Activated CD4-positive, CD25-positive, alpha-beta regulatory T cell (primary cell): ENCODE data around the gene BAZ2A.

Source experiments
- DNase-seq, 4 experiments: peaks; one replicate each; lab custom pipeline; 2025; lab: John Stamatoyannopoulos, UW

Gene BAZ2A

DNA sequence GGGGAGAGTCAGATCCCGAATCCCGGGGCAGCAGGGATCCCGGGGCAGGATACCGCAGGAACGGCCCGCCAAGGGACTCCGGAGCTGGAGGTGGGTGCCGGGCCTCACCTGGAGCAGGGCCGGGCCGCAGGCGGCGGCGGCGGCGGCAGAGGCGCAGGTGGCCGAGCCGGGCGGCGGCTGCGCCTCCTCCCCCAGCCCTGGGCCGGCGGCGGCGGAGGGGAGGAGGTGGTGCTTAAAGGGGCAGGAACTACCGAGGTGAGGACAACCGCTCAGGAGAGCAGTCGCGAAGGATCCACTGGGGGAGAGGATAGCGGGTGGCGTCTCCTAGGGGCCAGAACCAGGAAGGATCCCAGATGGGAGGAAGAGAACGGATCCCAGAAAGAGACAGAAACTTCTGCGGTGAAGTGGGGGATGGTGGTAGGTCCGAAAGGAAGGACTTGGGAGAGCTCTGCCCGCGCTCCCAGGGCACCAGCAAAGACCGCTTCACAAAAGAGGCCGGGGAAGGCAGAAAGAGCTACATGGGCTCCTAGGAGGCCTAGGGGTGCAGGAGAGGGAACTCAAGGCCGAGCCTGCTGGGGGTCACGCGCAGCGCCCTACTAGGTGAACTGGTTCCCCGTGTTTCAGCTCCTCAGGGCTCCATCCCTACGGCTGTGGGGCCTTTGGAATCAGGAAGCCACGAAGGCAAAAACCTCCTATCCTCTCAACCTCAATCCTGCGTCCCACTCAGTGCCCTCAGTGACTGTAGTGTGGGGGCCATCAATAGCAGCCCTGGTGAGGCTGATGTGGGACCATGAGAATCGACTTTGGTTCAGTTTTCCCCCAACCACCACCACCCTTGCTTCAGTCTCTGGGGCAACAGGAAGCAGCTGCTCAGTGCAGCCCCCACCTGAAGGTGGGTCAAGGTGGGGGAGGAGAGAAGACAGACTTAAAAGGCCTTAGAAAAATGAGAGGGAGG, 5.0 kb upstream of the BAZ2A start:
- DNase-seq = peak; percentile 20 to 53 (median 42)

DNA sequence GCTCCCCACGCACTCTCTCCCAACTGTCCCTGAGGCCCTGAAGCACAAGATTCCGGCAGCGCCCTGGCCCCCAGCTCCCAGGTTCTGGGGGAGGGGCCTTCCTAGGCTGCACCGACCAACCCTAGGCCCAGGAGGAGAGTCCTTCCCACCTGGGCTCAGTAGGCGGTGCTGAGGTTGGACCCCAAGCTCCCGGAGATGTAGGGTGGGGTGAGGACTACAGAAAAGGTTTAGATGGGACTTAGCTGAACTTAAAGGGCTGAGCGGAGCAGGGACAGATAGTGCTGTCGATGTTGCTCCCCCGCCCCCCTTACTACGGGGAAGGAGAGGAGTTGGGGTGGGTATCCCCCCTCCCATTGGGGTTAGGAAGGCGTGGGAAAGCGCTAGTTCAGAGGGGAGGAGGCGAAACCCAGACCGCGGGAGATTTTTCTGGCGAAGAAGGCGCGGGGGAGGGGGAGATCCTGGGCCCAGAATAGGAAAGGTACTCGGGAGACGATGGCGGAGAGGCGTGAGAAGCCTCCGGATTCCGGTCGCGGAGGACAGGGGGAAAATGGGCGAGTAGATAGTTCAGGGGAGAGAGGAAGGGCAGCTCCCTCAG, 4.2 kb upstream of the BAZ2A start:
- no peak for DNase-seq

DNA sequence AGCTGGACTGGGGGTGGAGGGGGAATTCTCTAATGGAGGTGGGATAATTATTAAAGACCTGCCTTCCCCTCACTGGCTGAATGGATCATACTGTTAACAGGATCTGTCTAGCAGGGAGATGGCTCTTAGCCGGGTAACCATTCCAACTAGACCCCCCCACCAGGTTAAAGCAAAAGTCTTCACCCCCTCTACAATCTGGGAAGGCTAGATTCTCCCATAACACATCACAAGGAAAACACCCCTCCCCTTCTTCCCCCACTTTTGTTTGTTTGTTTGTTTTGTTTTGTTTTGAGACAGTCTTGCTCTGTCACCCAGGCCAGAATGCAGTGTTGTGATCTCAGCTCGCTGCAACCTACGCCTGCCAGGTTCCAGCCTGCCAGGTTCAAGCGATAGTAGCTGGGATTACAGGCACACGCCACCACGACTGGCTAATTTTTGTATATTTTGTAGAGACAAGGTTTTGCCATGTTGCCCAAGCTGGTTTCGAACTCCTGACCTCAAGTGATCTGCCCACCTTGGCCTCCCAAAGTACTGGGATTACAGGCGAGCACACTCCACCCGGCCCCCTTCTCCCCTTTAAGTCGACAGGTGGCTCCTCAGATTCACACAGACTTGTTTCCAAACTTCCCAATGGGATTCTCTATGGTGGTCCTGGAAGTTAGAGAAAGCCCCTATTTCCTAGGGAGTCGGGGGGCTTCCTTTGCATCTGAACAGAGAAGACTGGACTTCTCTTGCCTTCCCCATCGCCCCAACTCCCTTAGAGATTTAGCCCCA, 3.5 kb upstream of the BAZ2A start:
- DNase-seq = no peak

DNA sequence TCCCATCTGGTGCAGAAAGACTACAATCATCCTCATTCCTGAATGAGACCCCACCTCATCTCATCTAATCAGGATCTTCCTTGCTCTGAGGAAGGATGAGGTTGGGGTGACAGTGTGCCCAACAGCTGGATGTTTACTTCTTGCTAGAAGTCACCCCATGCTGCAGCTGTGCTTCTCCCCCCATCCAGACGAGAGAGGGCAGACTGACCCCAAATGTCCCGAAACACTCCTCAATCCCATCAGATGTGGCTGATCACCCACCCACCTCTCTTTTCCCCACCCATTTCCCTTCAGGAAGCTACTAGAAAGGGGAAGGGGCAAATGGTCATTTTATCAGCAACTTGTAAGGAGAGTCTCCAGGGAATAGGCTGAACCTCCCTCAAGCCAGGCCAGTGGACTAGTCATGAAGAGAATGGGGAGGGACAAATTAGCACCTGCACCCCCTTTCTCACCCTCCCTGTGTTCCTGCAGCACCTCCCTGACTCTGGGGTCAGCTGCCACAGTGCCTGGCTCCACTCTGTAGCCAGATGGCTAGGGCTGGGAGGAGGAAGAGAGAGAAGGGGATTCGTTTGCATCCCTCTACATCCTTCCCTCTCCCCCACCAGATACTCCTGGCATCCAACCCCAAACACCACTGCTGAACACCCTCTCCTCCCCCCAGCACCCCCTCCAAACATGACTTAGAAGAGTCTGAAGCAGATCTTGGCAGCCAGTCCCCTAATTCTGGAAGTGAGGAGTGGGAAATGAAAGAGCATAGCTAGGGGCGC, 2.8 kb upstream of the BAZ2A start:
- DNase-seq = no peak

DNA sequence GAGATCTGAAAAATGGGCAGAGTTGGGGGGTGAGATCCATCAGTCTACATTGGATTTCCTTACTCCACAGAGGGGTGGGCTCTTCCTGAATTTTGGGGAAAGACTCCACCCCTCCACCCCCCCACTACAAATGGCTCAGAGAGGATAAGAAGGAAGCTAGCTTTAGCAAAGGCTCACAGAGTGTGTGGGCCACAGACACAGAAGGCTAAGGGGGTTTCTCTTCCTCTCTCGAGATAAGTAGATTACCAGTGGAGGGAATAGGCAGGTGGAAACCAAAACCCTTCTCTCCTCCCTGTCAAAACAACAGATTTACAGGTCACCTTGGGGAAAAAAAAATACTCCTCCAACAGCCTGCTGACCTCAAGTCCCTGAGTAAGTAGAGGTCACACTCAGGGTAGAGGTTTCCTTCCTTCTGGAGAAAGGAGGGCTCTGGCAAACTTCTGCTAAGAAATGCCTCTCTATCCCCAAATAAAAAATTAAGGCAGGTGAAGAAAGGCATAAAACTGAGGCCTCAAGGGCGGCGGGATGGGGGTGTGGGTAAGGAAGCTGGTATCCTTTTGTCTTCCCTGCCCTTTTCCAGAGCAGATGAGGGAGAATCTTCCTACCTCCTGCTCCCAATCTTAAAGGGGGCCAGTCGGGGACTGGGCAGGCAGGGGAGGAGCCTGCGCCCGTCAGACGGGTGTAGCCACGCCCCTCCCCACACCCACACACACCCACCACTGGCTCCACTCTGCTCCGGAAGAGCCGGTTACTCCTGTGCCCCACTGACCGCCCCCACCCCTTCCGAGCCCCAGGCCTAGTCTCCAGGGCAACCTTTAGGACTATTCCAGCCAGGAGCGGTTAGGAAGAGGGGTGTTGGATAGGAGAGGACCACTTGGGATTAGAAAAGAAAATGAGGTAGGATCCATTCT, 1.9 kb upstream of the BAZ2A start:
- DNase-seq = peak; percentile 9 to 26 (median 22)

DNA sequence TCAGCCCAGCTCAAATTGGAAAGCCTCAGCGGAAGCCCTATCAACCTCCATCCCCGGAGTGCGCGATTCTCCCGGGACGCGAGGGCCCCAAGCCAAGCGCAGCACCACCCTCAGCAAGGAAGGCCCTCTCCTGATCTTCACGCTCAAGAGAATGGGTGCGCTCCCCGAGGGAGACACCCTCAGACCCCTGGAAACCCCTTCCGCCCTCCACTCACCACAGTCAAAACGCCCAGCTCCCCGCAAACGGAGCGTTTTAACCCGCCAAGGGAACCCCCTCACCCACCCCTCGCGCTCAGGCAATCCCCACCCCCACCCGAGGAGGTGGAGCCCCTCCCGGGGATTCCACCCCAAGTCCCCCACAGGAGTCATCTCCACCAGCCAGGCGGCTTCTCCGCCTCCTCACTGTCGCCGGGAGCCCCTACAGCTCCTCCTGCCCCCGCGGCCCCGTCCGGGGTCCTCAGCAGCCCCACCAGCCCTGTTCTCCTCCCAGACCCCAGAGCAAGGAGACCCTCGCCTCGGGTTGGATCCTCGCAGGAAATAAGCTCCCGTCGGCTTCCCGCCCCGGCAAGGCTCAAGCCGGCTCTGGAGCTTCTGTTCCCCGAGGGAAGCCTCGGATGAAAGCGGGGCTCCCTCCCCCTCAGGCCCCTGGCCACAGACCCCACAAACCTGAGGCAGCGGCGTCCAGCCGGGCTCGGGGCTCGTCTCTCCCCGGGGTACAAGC, 507 bp downstream of the BAZ2A start:
- peak in 3 of 4 experiments; percentile 12 to 25 (median 18) for DNase-seq

DNA sequence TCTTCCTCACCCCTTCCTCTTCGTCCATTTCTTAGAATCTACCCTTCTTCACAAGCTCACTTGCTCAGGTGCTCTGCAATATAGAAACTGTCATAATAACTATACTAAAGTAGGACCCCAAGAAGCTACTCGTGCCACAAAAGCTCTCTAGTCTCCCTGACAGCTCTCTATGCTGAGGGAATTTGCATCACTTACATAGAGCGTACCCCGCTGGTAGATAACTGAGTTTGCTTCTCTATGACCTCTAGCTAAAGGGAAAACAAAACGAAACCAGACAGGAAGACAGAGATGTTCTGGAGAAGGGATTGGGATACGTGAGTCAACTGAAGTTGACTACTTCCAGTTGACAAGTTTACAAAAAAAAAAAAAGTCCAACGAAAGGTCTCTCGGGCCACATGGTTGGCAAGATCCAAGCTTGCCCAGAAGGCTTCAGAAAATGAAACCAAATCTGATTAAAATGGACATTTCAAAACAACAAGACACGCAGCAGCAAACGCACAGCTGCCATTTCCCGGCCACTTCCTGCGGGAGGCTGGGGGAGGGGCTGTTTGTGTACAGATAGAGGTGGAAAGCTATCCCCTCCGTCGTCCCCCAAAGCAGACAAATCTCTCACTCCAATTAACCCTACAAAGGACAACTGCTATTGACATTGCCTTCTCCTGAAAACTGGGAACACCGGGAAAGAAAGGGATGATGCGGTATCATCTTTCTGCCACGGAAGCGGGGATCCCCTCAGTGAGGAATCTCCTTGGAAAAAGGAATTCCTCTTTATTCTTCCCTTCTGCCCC, 1.3 kb downstream of the BAZ2A start:
- peak in 3 of 4 experiments; percentile 11 to 53 (median 49) for DNase-seq

DNA sequence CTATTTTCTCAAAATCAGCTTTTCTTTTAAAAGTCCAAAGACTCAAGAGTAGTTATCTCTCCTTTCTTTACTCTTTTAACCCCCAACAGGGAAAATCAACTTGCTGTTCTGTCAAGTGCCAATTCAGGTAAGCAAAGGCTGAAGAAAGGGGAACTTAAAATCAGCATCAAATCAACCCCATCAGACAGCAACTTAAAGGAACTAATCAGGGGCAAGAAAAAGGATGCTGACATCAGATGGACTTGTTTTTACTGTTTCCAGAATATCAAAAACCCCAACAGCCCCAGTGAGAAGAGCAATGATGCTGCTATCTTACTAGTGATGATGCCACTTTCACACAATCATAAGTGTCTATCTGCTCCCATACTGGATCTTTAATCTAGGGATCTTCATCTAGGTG, 3.4 kb downstream of the BAZ2A start:
- no peak for DNase-seq

DNA sequence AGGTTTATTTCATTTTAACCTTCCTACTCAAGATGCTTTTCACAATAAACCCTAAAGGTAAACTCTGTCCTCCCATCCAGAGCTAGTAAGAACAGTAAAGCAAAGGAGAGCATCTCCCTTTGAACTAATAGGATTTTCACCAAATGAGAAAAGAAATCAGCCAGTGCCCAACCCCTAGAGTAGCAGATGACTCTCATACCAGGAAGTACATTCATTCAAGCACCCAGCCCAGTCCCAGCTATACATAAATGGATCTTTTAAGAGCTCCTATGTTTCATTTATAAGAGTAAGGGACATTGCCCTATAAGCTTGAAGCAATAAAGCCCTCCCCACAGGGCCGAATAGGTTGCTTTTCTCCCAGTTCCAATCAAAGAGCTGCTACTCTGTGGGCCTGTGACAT, 7.6 kb downstream of the BAZ2A start:
- no peak for DNase-seq

DNA sequence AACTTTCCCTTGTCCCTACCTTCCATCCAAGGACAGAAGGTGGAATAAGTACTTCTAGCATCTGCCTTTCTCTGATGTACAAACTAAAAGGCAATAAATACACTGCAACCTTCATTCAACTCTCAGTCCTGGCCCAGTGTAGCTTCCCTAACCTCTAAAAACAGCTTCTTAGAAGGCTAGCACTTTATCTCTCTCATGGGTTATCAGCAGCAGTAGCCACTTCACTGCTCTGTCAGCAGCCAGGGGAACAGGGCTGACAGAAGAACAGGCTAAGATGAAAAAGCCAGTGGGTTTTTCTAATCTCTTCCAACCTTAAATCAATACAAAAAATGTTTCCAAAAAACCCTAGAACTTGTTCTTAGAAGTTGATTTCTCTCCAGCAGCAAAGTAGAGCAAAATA, 13.2 kb downstream of the BAZ2A start:
- DNase-seq = no peak

DNA sequence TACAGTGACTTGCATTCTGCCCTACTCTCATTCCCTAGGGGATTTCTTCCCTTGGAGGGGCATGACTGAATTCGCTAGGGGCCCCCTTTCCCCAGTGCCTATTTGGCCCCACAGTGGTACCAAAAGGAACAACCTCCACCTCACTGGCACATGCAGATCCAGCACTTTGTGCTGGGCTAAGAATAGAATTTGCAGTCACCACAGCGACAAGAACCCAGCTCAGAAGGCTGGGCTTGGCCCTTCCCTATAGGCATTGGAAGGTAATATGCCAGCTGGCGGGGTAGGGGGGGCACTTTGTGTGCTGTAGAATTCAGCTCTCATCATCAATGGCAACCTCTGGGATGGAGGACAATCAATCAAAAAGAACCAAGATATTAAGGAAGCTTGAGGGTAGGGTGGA, 13.9 kb downstream of the BAZ2A start:
- DNase-seq = no peak

DNA sequence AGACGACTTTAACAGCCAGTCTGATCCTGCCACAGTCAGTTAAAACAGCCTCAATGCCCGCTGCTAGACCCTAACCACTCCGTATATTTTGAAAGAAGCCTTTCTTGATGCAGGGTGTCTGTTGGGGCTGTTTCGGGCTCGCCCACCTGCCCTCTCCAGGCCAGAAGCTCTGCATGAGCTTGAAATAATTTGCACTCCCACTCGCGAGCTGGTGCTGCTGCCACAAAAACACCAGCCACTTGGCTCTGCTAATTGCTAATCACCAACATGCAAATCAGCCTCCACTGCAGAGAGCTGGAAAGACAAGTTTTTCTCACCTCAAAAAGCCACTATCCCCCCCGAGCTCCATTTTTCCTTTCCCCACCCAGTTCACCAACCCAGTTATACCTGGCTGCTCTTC, 15.5 kb downstream of the BAZ2A start:
- no peak for DNase-seq

DNA sequence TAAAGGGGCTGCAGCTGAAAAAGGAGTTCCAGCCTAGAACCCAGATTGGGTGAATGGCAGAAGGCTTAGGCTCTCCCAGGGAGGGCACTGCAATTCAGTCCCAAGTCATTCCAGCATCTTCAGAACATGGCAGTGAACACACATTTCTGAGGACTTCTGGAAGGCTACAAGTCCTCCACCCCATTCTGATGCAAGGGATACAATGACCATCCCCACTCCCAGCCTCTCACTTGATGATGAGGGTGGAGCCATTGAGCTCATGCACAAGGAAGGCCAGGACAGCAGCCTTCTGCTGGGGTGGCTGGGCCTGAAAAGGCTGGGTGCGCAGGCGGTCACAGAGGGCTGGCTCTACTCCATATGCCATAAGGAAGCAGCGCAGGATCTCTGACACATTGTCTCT, 25.8 kb downstream of the BAZ2A start:
- no peak for DNase-seq

DNA sequence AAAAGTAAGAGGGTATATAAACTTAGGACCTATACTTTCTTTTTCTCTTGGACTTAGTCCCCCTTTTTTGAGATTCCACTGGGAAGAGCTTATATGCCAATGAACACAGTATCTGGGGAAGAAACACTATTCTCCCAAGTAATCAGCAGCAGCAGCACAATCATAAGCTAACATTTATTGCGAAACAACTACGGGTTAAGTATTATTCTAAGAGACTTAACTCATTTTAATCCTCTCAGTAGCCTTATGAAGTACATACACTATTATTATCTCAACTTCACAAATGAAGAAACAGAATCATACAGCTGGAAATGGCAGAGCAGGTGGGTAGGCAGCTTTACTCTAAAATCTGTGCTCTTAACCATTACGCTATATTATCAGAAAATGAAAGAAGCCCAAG, 27.9 kb downstream of the BAZ2A start:
- DNase-seq = no peak

DNA sequence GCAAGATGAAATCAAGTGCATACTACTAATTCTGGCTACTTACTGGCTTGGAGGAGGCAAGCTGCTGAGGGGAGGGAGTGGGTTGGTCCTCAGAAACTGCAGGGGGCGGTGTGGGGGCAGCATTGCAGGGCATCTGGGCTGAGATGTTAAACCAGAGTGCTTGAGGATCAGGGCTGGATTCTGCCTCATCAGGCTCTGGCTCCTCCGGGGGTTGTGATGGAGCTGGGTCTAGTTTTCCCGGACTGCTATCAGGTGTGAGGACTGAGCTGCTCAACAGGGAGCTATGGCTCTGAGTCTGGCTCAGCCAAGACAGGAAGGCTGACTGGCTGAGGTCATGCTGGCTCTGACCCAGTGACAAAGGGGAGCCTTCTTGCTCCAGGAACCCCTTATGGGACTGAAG, 28.6 kb downstream of the BAZ2A start:
- DNase-seq = peak in 2 of 4 experiments; percentile 6 to 11

DNA sequence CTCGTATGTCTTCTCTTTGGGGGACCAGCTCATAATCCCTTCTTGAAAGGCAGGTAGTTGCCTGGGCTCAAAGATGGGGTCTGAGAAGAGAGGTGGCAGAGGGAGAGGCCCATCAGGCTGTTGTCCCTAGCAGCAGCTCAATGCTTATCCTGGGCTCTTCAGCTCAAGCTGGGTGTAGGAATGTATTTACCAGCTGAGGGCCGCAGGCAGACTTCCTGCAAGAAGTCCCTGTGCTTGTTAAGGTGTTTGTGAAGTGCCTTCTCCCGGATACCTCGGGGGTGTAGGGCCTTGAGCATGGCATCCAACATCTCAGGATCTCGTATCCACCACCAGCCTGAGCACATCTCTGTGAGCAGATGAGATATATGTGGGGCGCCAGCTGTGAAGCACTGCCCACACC, 29.4 kb downstream of the BAZ2A start:
- DNase-seq = no peak

DNA sequence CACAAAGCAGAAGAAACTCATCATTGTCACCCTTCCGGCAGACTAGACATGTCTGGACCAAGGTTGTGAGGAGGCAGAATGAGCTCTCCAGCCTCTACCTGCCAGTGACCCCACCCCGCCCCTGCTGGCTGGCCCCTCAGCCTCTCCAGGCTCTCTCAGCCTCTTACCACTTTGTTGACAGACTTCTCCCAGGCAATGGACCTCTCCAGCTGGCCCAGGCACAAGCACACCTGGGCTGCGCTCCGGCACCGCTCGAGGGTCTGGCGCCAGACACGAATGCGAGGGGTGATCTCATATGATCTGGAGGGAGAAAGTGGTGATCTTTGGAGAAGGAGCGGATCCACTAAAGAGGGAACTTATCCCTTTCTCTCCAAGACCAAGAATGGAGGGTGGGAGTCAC, 30.3 kb downstream of the BAZ2A start:
- DNase-seq = no peak

DNA sequence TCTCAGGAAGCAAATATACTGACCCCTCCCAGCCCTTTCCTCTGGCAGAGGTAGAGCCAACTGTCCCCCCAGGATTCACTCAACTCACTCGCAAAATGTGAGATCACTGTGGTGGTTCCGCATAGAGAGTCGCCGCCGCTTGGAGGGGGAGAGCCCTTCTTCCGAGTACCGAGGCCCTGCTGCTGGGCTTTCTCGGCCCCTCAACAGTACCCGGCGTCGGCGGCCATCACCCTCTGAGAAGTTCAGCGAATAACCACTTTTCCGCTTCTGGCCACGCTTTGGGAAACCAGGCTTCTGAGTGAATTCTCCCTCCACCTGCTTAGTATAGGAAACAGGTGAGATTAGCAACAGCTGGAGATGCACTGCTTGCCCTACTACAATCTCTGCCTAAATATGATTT, 31.1 kb downstream of the BAZ2A start:
- no peak for DNase-seq

DNA sequence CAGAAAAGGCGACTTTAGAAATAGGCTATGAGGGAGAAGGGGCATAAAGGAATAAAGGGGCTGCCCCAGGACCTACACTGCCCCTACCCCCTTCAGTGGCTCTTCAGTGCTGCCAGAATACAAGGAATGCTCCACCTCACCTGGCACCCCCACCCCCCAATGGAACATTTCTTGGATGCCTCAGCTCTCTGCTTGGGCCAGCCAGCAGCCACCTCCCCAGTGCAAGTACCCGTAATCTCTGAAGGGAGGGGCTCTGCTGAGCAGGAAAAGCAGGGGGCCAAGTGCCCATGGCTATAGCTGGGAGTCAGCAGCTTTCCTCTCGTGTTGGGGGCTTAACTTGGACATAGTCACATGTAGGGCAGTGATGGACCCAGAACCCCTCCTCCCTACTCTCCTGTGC, 33.3 kb downstream of the BAZ2A start:
- DNase-seq = no peak
